ENCODE data around the gene SSTR5. TPM values are rescaled to one million over a fixed set of nuclear protein-coding genes. Genes with fewer than 3 reads are reported as not detected.

Gene SSTR5
- total and polyA plus RNA-seq, 2 of the 4 experiments (the other 2 are of a cell fraction): not detected

- no TSS peak for BruUV-seq (replicated peaks)
- no peak for ATAC-seq (ENCODE audit: low read depth)
- Histone ChIP-seq H3K4ac (ENCODE audit: low read depth, low read length) (no peak overlapping the region), H2AK5ac (ENCODE audit: low read depth, low read length) (no peak overlapping the region), H3K27ac (ENCODE audit: insufficient read depth, low read length) (no peak overlapping the region), H4K20me1 (ENCODE audit: insufficient read depth, low read length) (peaks cover 2% of the 10 kb centered on the region), H3K27me3 (ENCODE audit: control insufficient read depth, insufficient read depth, low read length) (peaks cover 33% of the 10 kb centered on the region), H2AFZ (replicated peaks; ENCODE audit: low read length, poor library complexity) (no peak overlapping the region), H4K91ac (ENCODE audit: insufficient read depth, low read depth, low read length) (no peak overlapping the region), H2BK20ac (ENCODE audit: low read depth, low read length) (no peak overlapping the region), H3K9me1 (ENCODE audit: insufficient read depth, low read length) (no peaks in the 10 kb centered on the region), H3K23ac (ENCODE audit: low read depth, low read length) (no peak overlapping the region), H2BK5ac (ENCODE audit: low read depth, low read length, poor library complexity, severe bottlenecking) (no peak overlapping the region), H3K9me3 (ENCODE audit: control insufficient read depth, insufficient read depth, low read length) (no peaks in the 10 kb centered on the region), H2BK15ac (ENCODE audit: low read depth, low read length) (no peak overlapping the region), H3K4me1 (ENCODE audit: control insufficient read depth, insufficient read depth, low read length) (no peaks in the 10 kb centered on the region), H3K36me3 (ENCODE audit: control insufficient read depth, insufficient read depth, low read length) (no peaks in the 10 kb centered on the region), H2AK9ac (replicated peaks; ENCODE audit: low read depth, low read length, poor library complexity) (no peak overlapping the region), H3K14ac (replicated peaks; ENCODE audit: low read depth, low read length) (no peak overlapping the region), H4K8ac (ENCODE audit: low read depth in 2 of 2, low read length in 2 of 2) (no peak overlapping the region), H4K5ac (ENCODE audit: low read depth, low read length) (no peak overlapping the region), H3K4me2 (ENCODE audit: low read depth, low read length) (no peak overlapping the region), H2BK120ac (ENCODE audit: low read depth, low read length) (no peak overlapping the region), H3K18ac (ENCODE audit: low read depth, low read length) (no peak overlapping the region), H3K9ac (ENCODE audit: low read depth, low read length) (no peak overlapping the region), H3K56ac (ENCODE audit: extremely low read depth, insufficient read depth, low read length) (no peak overlapping the region), H3K4me3 (ENCODE audit: insufficient read depth, low read depth, low read length) (no peak overlapping the region), H3K79me1 (ENCODE audit: low read depth in 1 of 2, low read length in 2 of 2) (no peaks in the 10 kb centered on the region)
- no peak for DNase-seq
- in situ Hi-C loops (cut with MboI; ENCODE audit: low sequenced_read_pairs): no loop called here
- intact Hi-C loops (cut with micrococcal nuclease): no loop called here
- TF ChIP-seq CEBPB (IDR thresholded peaks at IDR 0.05; ENCODE audit: low read depth, low read length) (no peak), SMC3 (IDR thresholded peaks at IDR 0.05; ENCODE audit: low read depth, low read length) (no peak), ELK1 (IDR thresholded peaks at IDR 0.05; ENCODE audit: borderline replicate concordance, low read depth, low read length) (no peak), MAFK (IDR thresholded peaks at IDR 0.05; ENCODE audit: low read depth, low read length) (no peak), USF2 (IDR thresholded peaks at IDR 0.05; ENCODE audit: low read depth, low read length) (no peak), BHLHE40 (IDR thresholded peaks at IDR 0.05; ENCODE audit: low read depth, low read length) (no peak), NFE2L2 (IDR thresholded peaks at IDR 0.05; ENCODE audit: low read depth, low read length) (no peak), RAD21 (IDR thresholded peaks at IDR 0.05; ENCODE audit: low read length) (no peak)
- dilution Hi-C loops (cut with HindIII; ENCODE audit: low sequenced_read_pairs, unreplicated experiment): no loop called here
- WGBS, 2 experiments (ENCODE audit: extremely low coverage in 2 of 2, insufficient read length in 1 of 2): 75% methylated on average over 21 of the region's 27 CpGs; no CpG with 5 or more reads in 1 of the 2 experiments
- CTCF ChIA-PET: no interaction called here
- POLR2A ChIA-PET (ENCODE audit: unreplicated experiment): no interaction called here
Measured at GRCh38 chr16:1026784-1027500, 45.6 kb upstream of the SSTR5 start.

Measured in IMR-90 (cell line).